ENCODE results near the gene IRAK3. TPM values are rescaled to one million over a fixed set of nuclear protein-coding genes. Genes with fewer than 3 reads are reported as not detected.

The IRAK3 gene
- total and polyA plus RNA-seq, 2 experiments from 2014 or later, result 1.2 to 8.6 TPM

DNA sequence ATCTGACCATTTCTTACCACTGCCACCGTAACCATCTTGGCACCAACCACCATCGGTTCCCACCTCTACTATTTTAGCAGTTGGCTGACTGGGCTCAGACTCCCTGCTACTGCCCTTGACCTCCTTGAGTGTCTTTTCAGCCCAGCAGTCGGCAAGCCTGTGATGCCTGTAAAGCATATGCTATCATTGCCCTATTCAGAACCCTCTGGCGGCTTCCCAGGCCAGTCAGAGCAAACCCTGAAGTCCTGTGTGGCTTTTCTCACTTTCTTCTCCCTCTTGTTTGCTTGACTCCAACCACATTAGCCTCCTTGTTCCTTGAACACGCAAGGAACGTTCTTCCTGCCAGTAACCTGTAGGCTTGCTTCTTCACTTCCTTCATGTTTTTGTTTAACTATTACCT, 6.2 kb downstream of the IRAK3 start:
- Histone ChIP-seq H3K4me2 (no peak overlapping the region), H3K4me3 (no peak overlapping the region), H2AFZ (no peak overlapping the region), H3K9me2 (replicated peaks; ENCODE audit: insufficient read depth) (no peaks in the 10 kb centered on the region), H3K4me1 (ENCODE audit: insufficient read depth) (no peaks in the 10 kb centered on the region), H3K27ac (no peak overlapping the region), H3K36me3 (replicated peaks; ENCODE audit: insufficient read depth, low read depth) (no peaks in the 10 kb centered on the region), H4K20me1 (ENCODE audit: insufficient read depth, poor library complexity, severe bottlenecking) (no peaks in the 10 kb centered on the region), H3K79me2 (peaks cover 3% of the 10 kb centered on the region), H3K9me3 (ENCODE audit: low read depth) (no peaks in the 10 kb centered on the region), H3K27me3 (no peaks in the 10 kb centered on the region)
- WGBS (ENCODE audit: low lambda C conversion rate, missing lambda C conversion rate), result 93% methylated on average over 6 of the region's 6 CpGs
- DNase-seq (ENCODE audit: low spot score), result no peak
- TF ChIP-seq EZH2 (IDR thresholded peaks at IDR 0.05; ENCODE audit: borderline replicate concordance), result no peak
- TF ChIP-seq EZH2phosphoT487 (IDR thresholded peaks at IDR 0.05; ENCODE audit: low read depth, severe bottlenecking, unreplicated experiment), result no peak
- TF ChIP-seq CTCF (IDR thresholded peaks at IDR 0.05; ENCODE audit: poor library complexity), result no peak

DNA sequence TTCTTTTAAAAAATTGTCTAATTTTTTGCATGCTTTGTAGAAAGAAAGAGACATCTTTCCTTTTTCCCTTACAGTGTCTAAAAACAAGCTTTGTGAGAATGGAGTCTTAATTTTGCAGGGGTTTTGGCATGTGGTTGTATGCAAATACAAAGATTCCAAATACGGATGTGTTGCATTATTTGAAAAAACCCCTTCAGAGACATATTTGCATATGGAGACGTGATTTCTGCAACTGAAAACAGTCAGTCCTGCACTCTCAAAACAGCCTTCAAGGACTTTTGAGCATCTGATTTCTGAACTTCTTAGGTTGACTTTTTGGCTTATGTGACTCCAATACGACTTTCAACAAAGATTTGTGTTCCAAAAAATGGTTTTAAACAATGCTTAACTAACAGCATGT, 7.8 kb downstream of the IRAK3 start:
- Histone ChIP-seq H2AFZ (no peak overlapping the region), H3K4me1 (ENCODE audit: insufficient read depth) (no peaks in the 10 kb centered on the region), H3K36me3 (replicated peaks; ENCODE audit: insufficient read depth, low read depth) (no peaks in the 10 kb centered on the region), H3K9me2 (replicated peaks; ENCODE audit: insufficient read depth) (no peaks in the 10 kb centered on the region), H3K27ac (no peak overlapping the region), H3K27me3 (no peaks in the 10 kb centered on the region), H4K20me1 (ENCODE audit: insufficient read depth, poor library complexity, severe bottlenecking) (no peaks in the 10 kb centered on the region), H3K9me3 (ENCODE audit: low read depth) (no peaks in the 10 kb centered on the region), H3K4me2 (no peak overlapping the region), H3K79me2 (no peaks in the 10 kb centered on the region), H3K4me3 (no peak overlapping the region)
- WGBS (ENCODE audit: low lambda C conversion rate, missing lambda C conversion rate), result 74% methylated on average over 3 of the region's 3 CpGs
- TF ChIP-seq CTCF (IDR thresholded peaks at IDR 0.05; ENCODE audit: poor library complexity) (no peak), EZH2phosphoT487 (IDR thresholded peaks at IDR 0.05; ENCODE audit: low read depth, severe bottlenecking, unreplicated experiment) (no peak), EZH2 (IDR thresholded peaks at IDR 0.05; ENCODE audit: borderline replicate concordance) (no peak)
- DNase-seq (ENCODE audit: low spot score), result no peak

DNA sequence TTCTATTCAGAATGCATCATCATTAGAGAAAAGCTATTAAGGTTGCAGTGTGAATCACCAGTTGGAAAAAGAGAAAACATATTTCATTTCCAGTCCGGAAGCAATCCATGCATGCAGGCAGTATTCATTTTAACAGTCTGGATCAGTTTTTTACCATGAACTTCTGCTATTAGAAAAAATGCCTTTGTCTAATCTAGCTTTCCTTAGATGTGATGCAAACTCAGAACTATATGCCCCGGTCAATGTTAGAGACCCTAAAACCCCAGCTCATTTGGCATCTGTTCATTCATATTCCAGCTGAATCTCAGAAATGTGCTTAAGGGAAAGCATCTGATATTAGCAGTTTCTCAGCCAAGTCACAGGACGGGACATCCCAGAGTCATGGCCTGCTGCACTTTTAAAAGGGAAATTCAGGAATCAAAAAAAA, 8.5 kb downstream of the IRAK3 start:
- no peak overlapping the region for H3K27ac ChIP-seq
- no peak overlapping the region for H3K4me3 ChIP-seq
- no peak overlapping the region for H2AFZ ChIP-seq
- H3K36me3 ChIP-seq (replicated peaks; ENCODE audit: insufficient read depth, low read depth), result no peaks in the 10 kb centered on the region
- no peak overlapping the region for H3K4me2 ChIP-seq
- 53% methylated on average over 3 of the region's 3 CpGs for WGBS (ENCODE audit: low lambda C conversion rate, missing lambda C conversion rate)
- no peaks in the 10 kb centered on the region for H4K20me1 ChIP-seq (ENCODE audit: insufficient read depth, poor library complexity, severe bottlenecking)
- H3K9me2 ChIP-seq (replicated peaks; ENCODE audit: insufficient read depth), result no peaks in the 10 kb centered on the region
- H3K9me3 ChIP-seq (ENCODE audit: low read depth), result no peaks in the 10 kb centered on the region
- no peaks in the 10 kb centered on the region for H3K27me3 ChIP-seq
- no peak for DNase-seq (ENCODE audit: low spot score)
- no peaks in the 10 kb centered on the region for H3K79me2 ChIP-seq
- no peak for TF ChIP-seq EZH2phosphoT487 (IDR thresholded peaks at IDR 0.05; ENCODE audit: low read depth, severe bottlenecking, unreplicated experiment)
- no peak for TF ChIP-seq CTCF (IDR thresholded peaks at IDR 0.05; ENCODE audit: poor library complexity)
- TF ChIP-seq EZH2 (IDR thresholded peaks at IDR 0.05; ENCODE audit: borderline replicate concordance), result no peak
- H3K4me1 ChIP-seq (ENCODE audit: insufficient read depth), result no peaks in the 10 kb centered on the region

GRCh38 chr12:66199141-66199540, 10.1 kb downstream of the IRAK3 start:
- Histone ChIP-seq H3K27me3 (no peaks in the 10 kb centered on the region), H3K4me2 (no peak overlapping the region), H4K20me1 (ENCODE audit: insufficient read depth, poor library complexity, severe bottlenecking) (no peaks in the 10 kb centered on the region), H3K27ac (no peak overlapping the region), H3K4me3 (no peak overlapping the region), H3K36me3 (replicated peaks; ENCODE audit: insufficient read depth, low read depth) (no peaks in the 10 kb centered on the region), H3K79me2 (no peaks in the 10 kb centered on the region), H2AFZ (no peak overlapping the region), H3K9me2 (replicated peaks; ENCODE audit: insufficient read depth) (no peaks in the 10 kb centered on the region), H3K9me3 (ENCODE audit: low read depth) (no peaks in the 10 kb centered on the region), H3K4me1 (ENCODE audit: insufficient read depth) (no peaks in the 10 kb centered on the region)
- TF ChIP-seq CTCF (IDR thresholded peaks at IDR 0.05; ENCODE audit: poor library complexity) (no peak), EZH2phosphoT487 (IDR thresholded peaks at IDR 0.05; ENCODE audit: low read depth, severe bottlenecking, unreplicated experiment) (no peak), EZH2 (IDR thresholded peaks at IDR 0.05; ENCODE audit: borderline replicate concordance) (no peak)
- WGBS (ENCODE audit: low lambda C conversion rate, missing lambda C conversion rate), result 83% methylated on average over 3 of the region's 3 CpGs
- DNase-seq (ENCODE audit: low spot score), result no peak
